HG03432 (cell line): Measurements from ENCODE around the gene ERH.
A peak's percentile ranks its signal among the peaks of the same experiment; 100 is the strongest.
"Not testable (repeated sequence)": the region's sequence is repeated elsewhere in the genome, so short reads cannot be mapped to it uniquely, and the experiment has no call there.

Experiments used
- ATAC-seq: cut with Tn5 transposase; IDR thresholded peaks from one replicate; pipeline ENCODE4 v1.9.1; 2021; ENCODE audit warnings: mild to moderate bottlenecking, moderate library complexity; ENCODE audit not compliant: unreplicated experiment

The ERH gene

GRCh38 chr14:69398053-69398817, at the start of gene ERH, which contains the start of gene SLC39A9:
Gene ERH, minus strand, starts transcription at chr14:69398299. Its CDS starts 66 bp downstream, at chr14:69398233.
Gene SLC39A9, plus strand, starts transcription at chr14:69398692. Its CDS starts 678 bp downstream, at chr14:69399370.
- peak; percentile 91 for ATAC-seq

- ATAC-seq, result no peak
Measured at GRCh38 chr14:69443296-69443805, 45.3 kb upstream of the ERH start.

- ATAC-seq, result peak; percentile 59
Measured at GRCh38 chr14:69441948-69442347, 43.8 kb upstream of the ERH start.

- no peak for ATAC-seq
Measured at GRCh38 chr14:69439521-69440270, 41.6 kb upstream of the ERH start.

- ATAC-seq, result no peak
Measured at GRCh38 chr14:69432364-69432763, 34.3 kb upstream of the ERH start.

- no peak for ATAC-seq
Measured at GRCh38 chr14:69430306-69430939, 32.3 kb upstream of the ERH start.

GRCh38 chr14:69429643-69430042, 31.5 kb upstream of the ERH start:
- no peak for ATAC-seq

- ATAC-seq, result peak; percentile 60
Measured at GRCh38 chr14:69428289-69428998, 30.3 kb upstream of the ERH start.

- no peak for ATAC-seq
Measured at GRCh38 chr14:69427596-69427995, 29.5 kb upstream of the ERH start.

GRCh38 chr14:69424149-69424923, 26.2 kb upstream of the ERH start:
- ATAC-seq, result no peak

GRCh38 chr14:69423279-69423678, 25.2 kb upstream of the ERH start:
- ATAC-seq, result no peak

- not testable (repeated sequence) for ATAC-seq
Measured at GRCh38 chr14:69416087-69416486, 18.0 kb upstream of the ERH start.

- no peak for ATAC-seq
Measured at GRCh38 chr14:69413483-69413882, 15.4 kb upstream of the ERH start.

GRCh38 chr14:69408331-69408960, 10.3 kb upstream of the ERH start:
- no peak for ATAC-seq

GRCh38 chr14:69405762-69406161, 7.7 kb upstream of the ERH start:
- ATAC-seq, result no peak

GRCh38 chr14:69404883-69405282, 6.8 kb upstream of the ERH start:
- no peak for ATAC-seq

GRCh38 chr14:69404478-69404877, 6.4 kb upstream of the ERH start:
- ATAC-seq, result no peak

GRCh38 chr14:69401841-69402240, 3.7 kb upstream of the ERH start:
- no peak for ATAC-seq

- ATAC-seq, result no peak
Measured at GRCh38 chr14:69400154-69400553, 2.1 kb upstream of the ERH start.

- no peak for ATAC-seq
Measured at GRCh38 chr14:69399750-69400149, 1.7 kb upstream of the ERH start.
